ENCODE data around the gene ENO3.

DNA sequence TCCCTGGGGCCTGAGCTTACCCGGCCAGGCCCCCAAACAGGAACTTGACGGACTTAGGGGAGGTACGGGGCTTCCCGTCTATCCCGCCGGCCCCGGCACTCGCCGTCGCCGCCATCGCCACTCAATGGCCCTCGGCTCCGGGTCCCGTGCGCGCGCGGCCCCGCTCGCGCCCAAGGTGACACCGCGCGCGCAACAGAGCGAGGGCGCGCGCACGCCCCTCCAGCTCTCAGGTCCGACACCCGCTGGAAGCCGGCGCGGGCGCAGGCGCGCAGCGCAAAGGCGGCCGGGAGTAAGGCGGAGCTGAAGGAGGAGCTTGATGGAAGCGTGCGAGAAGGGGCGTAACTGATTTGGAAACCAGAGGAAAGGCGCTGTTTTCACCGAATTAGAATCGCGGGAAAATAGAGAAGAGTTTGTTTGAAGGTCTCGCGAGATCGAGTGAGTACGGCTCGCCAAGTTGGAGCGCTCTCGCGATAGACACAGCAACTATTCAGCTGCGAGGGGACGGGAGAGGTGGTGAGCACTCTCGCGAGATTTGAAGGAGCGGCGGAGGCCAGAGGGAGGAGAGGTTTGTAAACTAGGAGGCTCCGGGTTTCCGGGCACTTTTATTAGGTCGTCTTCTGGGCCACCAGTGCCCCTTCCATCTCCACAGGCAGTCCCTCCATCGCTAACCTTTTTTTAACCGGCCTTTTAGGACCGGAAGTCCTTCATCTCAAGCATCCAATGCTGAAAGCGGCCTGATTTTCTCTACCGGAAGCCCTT lies 10.9 kb upstream of the ENO3 start, which contains the start of the genes RNF167 and SLC25A11:
- TF ChIP-seq, protein P1, sequence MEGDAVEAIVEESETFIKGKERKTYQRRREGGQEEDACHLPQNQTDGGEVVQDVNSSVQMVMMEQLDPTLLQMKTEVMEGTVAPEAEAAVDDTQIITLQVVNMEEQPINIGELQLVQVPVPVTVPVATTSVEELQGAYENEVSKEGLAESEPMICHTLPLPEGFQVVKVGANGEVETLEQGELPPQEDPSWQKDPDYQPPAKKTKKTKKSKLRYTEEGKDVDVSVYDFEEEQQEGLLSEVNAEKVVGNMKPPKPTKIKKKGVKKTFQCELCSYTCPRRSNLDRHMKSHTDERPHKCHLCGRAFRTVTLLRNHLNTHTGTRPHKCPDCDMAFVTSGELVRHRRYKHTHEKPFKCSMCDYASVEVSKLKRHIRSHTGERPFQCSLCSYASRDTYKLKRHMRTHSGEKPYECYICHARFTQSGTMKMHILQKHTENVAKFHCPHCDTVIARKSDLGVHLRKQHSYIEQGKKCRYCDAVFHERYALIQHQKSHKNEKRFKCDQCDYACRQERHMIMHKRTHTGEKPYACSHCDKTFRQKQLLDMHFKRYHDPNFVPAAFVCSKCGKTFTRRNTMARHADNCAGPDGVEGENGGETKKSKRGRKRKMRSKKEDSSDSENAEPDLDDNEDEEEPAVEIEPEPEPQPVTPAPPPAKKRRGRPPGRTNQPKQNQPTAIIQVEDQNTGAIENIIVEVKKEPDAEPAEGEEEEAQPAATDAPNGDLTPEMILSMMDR (IDR thresholded peaks at IDR 0.05) = no peak
- peak in 3 of 4 donors; percentile 34 to 70 (median 55) for TF ChIP-seq POLR2A (IDR thresholded peaks at IDR 0.05)

Data from esophagus squamous epithelium (tissue), 4 donors.